T follicular helper cell (primary cell): ENCODE data around the gene PTCD3.

Experiments used
- DNase-seq: peaks from one replicate; pipeline ENCODE4 v3.0.0-alpha.2; 2020; ENCODE audit warnings: low read depth
- total RNA-seq, 2 experiments: gene quantifications; one replicate each; lab custom pipeline; 2026; lab: John Stamatoyannopoulos, UW

PTCD3 gene
- total RNA-seq: 171 to 190 reads per million in 2 experiments

- DNase-seq: peak; percentile 89
Observed at GRCh38 chr2:86105969-86106945, at the start of gene PTCD3. TSS of gene PTCD3 (plus strand) at chr2:86106235. CDS start at chr2:86106248, 13 bp downstream.

GRCh38 chr2:86056590-86057331 lies 49.3 kb upstream of the PTCD3 start:
- no peak for DNase-seq

- DNase-seq: no peak
Observed at GRCh38 chr2:86062043-86062442, 44.0 kb upstream of the PTCD3 start.

- no peak for DNase-seq
Observed at GRCh38 chr2:86064006-86064405, 42.0 kb upstream of the PTCD3 start.

- DNase-seq: no peak
Observed at GRCh38 chr2:86065512-86065911, 40.5 kb upstream of the PTCD3 start.

GRCh38 chr2:86066007-86066578 lies 39.9 kb upstream of the PTCD3 start:
- no peak for DNase-seq

- DNase-seq: no peak
Observed at GRCh38 chr2:86066915-86067314, 39.1 kb upstream of the PTCD3 start.

- DNase-seq: peak; percentile 13
Observed at GRCh38 chr2:86068136-86068588, 37.9 kb upstream of the PTCD3 start.

- DNase-seq: no peak
Observed at GRCh38 chr2:86068648-86069047, 37.4 kb upstream of the PTCD3 start.

- no peak for DNase-seq
Observed at GRCh38 chr2:86069091-86069685, 36.8 kb upstream of the PTCD3 start.

GRCh38 chr2:86069783-86070339 lies 36.2 kb upstream of the PTCD3 start:
- DNase-seq: no peak

- DNase-seq: no peak
Observed at GRCh38 chr2:86070868-86071267, 35.2 kb upstream of the PTCD3 start.

- DNase-seq: no peak
Observed at GRCh38 chr2:86072271-86072858, 33.7 kb upstream of the PTCD3 start.

- no peak for DNase-seq
Observed at GRCh38 chr2:86073225-86073624, 32.8 kb upstream of the PTCD3 start.

GRCh38 chr2:86074256-86074655 lies 31.8 kb upstream of the PTCD3 start:
- DNase-seq: no peak

- no peak for DNase-seq
Observed at GRCh38 chr2:86074811-86075210, 31.2 kb upstream of the PTCD3 start.

- DNase-seq: no peak
Observed at GRCh38 chr2:86075886-86076285, 30.1 kb upstream of the PTCD3 start.

GRCh38 chr2:86078774-86079545 lies 27.1 kb upstream of the PTCD3 start:
- DNase-seq: peak; percentile 15

GRCh38 chr2:86079981-86080911 lies 25.8 kb upstream of the PTCD3 start:
- peak; percentile 74 for DNase-seq
